ENCODE results near the gene ZSWIM5.
"Not testable (repeated sequence)": the region's sequence is repeated elsewhere in the genome, so short reads cannot be mapped to it uniquely, and the experiment has no call there.

ZSWIM5 gene

GRCh38 chr1:45089711-45090110, 116.7 kb downstream of the ZSWIM5 start:
- DNase-seq (ENCODE audit: low read depth, low spot score) = no peak
- no peak for TF ChIP-seq CTCF (IDR thresholded peaks at IDR 0.05; ENCODE audit: low read depth, low read length)
- no peak overlapping the region for H3K4me3 ChIP-seq (ENCODE audit: low read depth, low read length)
- in situ Hi-C loops (cut with HindIII; ENCODE audit: low sequenced_read_pairs) = no loop called here

- in situ Hi-C loops (cut with HindIII; ENCODE audit: low sequenced_read_pairs) = no loop called here
- no peak overlapping the region for H3K4me3 ChIP-seq (ENCODE audit: low read depth, low read length)
- DNase-seq (ENCODE audit: low read depth, low spot score) = no peak
- TF ChIP-seq CTCF (IDR thresholded peaks at IDR 0.05; ENCODE audit: low read depth, low read length) = no peak
Measured at GRCh38 chr1:45084562-45084961, 121.8 kb downstream of the ZSWIM5 start.

GRCh38 chr1:45079533-45079932, 126.9 kb downstream of the ZSWIM5 start:
- DNase-seq (ENCODE audit: low read depth, low spot score) = no peak
- no peak overlapping the region for H3K4me3 ChIP-seq (ENCODE audit: low read depth, low read length)
- in situ Hi-C loops (cut with HindIII; ENCODE audit: low sequenced_read_pairs) = no loop called here
- no peak for TF ChIP-seq CTCF (IDR thresholded peaks at IDR 0.05; ENCODE audit: low read depth, low read length)

GRCh38 chr1:45076959-45077358, 129.4 kb downstream of the ZSWIM5 start:
- in situ Hi-C loops (cut with HindIII; ENCODE audit: low sequenced_read_pairs) = not testable (repeated sequence)

GRCh38 chr1:45071567-45071966, 134.8 kb downstream of the ZSWIM5 start:
- DNase-seq (ENCODE audit: low read depth, low spot score) = no peak
- TF ChIP-seq CTCF (IDR thresholded peaks at IDR 0.05; ENCODE audit: low read depth, low read length) = no peak
- in situ Hi-C loops (cut with HindIII; ENCODE audit: low sequenced_read_pairs) = no loop called here
- no peak overlapping the region for H3K4me3 ChIP-seq (ENCODE audit: low read depth, low read length)

More at GRCh38 chr1:45076959-45077358, 129.4 kb downstream of the ZSWIM5 start:
- DNase-seq (ENCODE audit: low read depth, low spot score); H3K4me3 ChIP-seq (ENCODE audit: low read depth, low read length): not testable (repeated sequence)

- DNase-seq (ENCODE audit: low read depth, low spot score) = no peak
- TF ChIP-seq CTCF (IDR thresholded peaks at IDR 0.05; ENCODE audit: low read depth, low read length) = no peak
- in situ Hi-C loops (cut with HindIII; ENCODE audit: low sequenced_read_pairs) = no loop called here
- no peak overlapping the region for H3K4me3 ChIP-seq (ENCODE audit: low read depth, low read length)
Measured at GRCh38 chr1:45067806-45068205, 138.6 kb downstream of the ZSWIM5 start.

GRCh38 chr1:45065083-45065482, 141.3 kb downstream of the ZSWIM5 start:
- in situ Hi-C loops (cut with HindIII; ENCODE audit: low sequenced_read_pairs) = no loop called here
- TF ChIP-seq CTCF (IDR thresholded peaks at IDR 0.05; ENCODE audit: low read depth, low read length) = no peak
- no peak for DNase-seq (ENCODE audit: low read depth, low spot score)
- no peak overlapping the region for H3K4me3 ChIP-seq (ENCODE audit: low read depth, low read length)

- DNase-seq (ENCODE audit: low read depth, low spot score); in situ Hi-C loops (cut with HindIII; ENCODE audit: low sequenced_read_pairs); H3K4me3 ChIP-seq (ENCODE audit: low read depth, low read length): not testable (repeated sequence)
Measured at GRCh38 chr1:45062463-45062862, 143.9 kb downstream of the ZSWIM5 start.

Data from astrocyte of the spinal cord (primary cell).